GM12872 (cell line): ENCODE data around the gene FGFBP3.

Experiments
- CTCF ChIP-seq: IDR thresholded peaks from 3 replicates; pipeline ENCODE4 v1.5.1; 2011; ENCODE audit warnings: low read depth, mild to moderate bottlenecking, low read length, moderate library complexity; ENCODE audit not compliant: insufficient read depth

The FGFBP3 gene

GRCh38 chr10:91896212-91896756 lies 13.0 kb downstream of the FGFBP3 start:
- no peak for TF ChIP-seq CTCF

- no peak for TF ChIP-seq CTCF
Measured at GRCh38 chr10:91893051-91893450, 16.2 kb downstream of the FGFBP3 start.

GRCh38 chr10:91891125-91892001 lies 17.9 kb downstream of the FGFBP3 start:
- TF ChIP-seq CTCF, result no peak

GRCh38 chr10:91887272-91888076 lies 21.8 kb downstream of the FGFBP3 start:
- no peak for TF ChIP-seq CTCF

- TF ChIP-seq CTCF, result no peak
Measured at GRCh38 chr10:91886954-91887271, 22.4 kb downstream of the FGFBP3 start.

GRCh38 chr10:91885362-91886079 lies 23.8 kb downstream of the FGFBP3 start:
- no peak for TF ChIP-seq CTCF

GRCh38 chr10:91884536-91884935 lies 24.8 kb downstream of the FGFBP3 start:
- no peak for TF ChIP-seq CTCF
